DND-41 (cell line): ENCODE data around the gene NT5C1A.

Experiments
- CTCF ChIP-seq: IDR thresholded peaks from 2 replicates; pipeline ENCODE4 v1.5.1; 2012; ENCODE audit warnings: borderline replicate concordance, low read length, moderate library complexity, mild to moderate bottlenecking; ENCODE audit not compliant: poor library complexity, severe bottlenecking; ENCODE audit errors: extremely low read depth
- EZH2 ChIP-seq: IDR thresholded peaks from 3 replicates; pipeline ENCODE4 v1.6.1; 2012; ENCODE audit warnings: borderline replicate concordance, low read depth, mild to moderate bottlenecking, moderate library complexity, low read length, inconsistent platforms; ENCODE audit not compliant: severe bottlenecking

- TF ChIP-seq CTCF: no peak
- no peak for TF ChIP-seq EZH2
Measured at GRCh38 chr1:39638965-39639304, 33.0 kb downstream of the NT5C1A start.
